A673 (cell line): Measurements from ENCODE around the gene PICALM.

ENCODE experiments used
- CTCF ChIP-seq: fragments of 300-800, 200-600 bp; sonication (generic); conservative IDR thresholded peaks from 2 replicates; pipeline ENCODE4 v1.5.1; 2017; ENCODE audit warnings: low read depth, mild to moderate bottlenecking, antibody characterized with exemption, low read length, moderate library complexity, mixed read lengths
- EZH2 ChIP-seq: fragments of 200-600 bp; sonication (generic); IDR thresholded peaks from 2 replicates; pipeline ENCODE4 v1.6.1; 2017; ENCODE audit warnings: borderline replicate concordance, low read depth, mild to moderate bottlenecking, mixed read lengths, antibody characterized with exemption, low read length; ENCODE audit not compliant: poor library complexity, severe bottlenecking

GRCh38 chr11:86011175-86011574 lies 57.7 kb downstream of the PICALM start:
- TF ChIP-seq CTCF: no peak
- TF ChIP-seq EZH2: no peak
